Kidney epithelial cell (primary cell): Measurements from ENCODE around the gene HAAO. TPM values are rescaled to one million over a fixed set of nuclear protein-coding genes. Genes with fewer than 3 reads are reported as not detected.

Experiments
- DNase-seq: peaks from one replicate; pipeline ENCODE4 v3.0.0-alpha.2; 2010; ENCODE audit warnings: low read depth
- H3K27me3 ChIP-seq: 2 replicates; pipeline ENCODE4 v1.6.0; 2011; ENCODE audit warnings: low read length; ENCODE audit not compliant: control insufficient read depth, insufficient read depth
- H3K36me3 ChIP-seq: 2 replicates; pipeline ENCODE4 v1.5.1; 2011; ENCODE audit warnings: low read length; ENCODE audit not compliant: control insufficient read depth, insufficient read depth
- H3K4me3 ChIP-seq: 2 replicates; pipeline ENCODE4 v1.5.1; 2011; ENCODE audit warnings: low read depth, mild to moderate bottlenecking, control low read depth, low read length
- CTCF ChIP-seq: IDR thresholded peaks from 2 replicates; pipeline ENCODE4 v1.5.1; 2011; ENCODE audit warnings: mild to moderate bottlenecking, moderate library complexity, low read length, control low read depth, inconsistent platforms; ENCODE audit not compliant: insufficient read depth, poor library complexity, severe bottlenecking
- total RNA-seq: library from RNA; depleted of rRNA; stranded (reverse); fragments of >200 nt; gene quantifications from 2 replicates; pipeline ENCODE4 v1.2.3, GENCODE V29; 2015

Gene HAAO
- total RNA-seq, 1 donor from 2014 or later = 1.5 TPM

DNA sequence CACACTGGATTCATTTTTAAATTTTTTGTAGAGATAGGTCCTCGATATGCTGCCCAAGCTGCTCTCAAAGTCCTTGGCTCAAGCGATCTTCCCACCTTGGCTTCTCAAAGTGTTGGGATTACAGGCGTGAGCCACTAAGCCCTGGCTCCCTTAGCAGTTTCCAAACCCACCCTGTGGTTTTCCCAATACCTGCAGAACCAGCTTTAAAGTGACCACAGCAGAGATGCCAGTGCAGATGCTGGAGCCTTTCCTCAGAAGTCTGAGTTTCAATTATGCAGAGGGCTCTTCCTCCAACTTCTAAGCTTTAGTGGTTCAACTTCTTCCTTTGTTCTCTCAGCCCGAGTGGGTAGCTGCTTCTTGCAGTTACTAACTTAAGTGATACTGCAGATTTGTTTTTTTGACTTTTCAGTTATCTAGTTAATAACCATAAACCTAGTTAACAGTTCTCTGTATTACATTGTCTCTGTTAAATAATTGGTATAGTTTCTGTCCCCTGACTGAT is 8.1 kb upstream of the HAAO start:
- no peak overlapping the region for H3K4me3 ChIP-seq
- no peaks in the 10 kb centered on the region for H3K27me3 ChIP-seq
- H3K36me3 ChIP-seq = no peaks in the 10 kb centered on the region
- TF ChIP-seq CTCF = no peak
- no peak for DNase-seq

DNA sequence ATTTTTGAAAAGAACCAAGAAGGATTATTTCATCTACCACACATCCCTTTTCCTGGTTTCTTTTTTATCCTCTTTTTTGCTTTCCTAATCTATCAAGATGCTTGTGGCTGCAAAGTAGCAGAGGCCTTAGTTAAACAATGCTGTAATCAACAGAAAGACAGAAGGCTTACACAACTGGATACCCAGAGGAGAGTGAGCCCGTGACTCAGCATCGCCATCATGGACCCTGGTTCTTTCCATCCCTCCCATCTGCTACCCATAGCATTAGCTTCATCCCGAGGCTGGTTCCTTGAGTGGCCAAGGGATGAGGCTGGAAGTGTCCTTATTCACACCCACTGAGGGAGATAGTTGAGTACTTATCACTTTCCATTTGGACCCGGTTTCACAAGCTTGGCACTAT is 7.5 kb upstream of the HAAO start:
- DNase-seq = no peak
- no peak for TF ChIP-seq CTCF
- no peaks in the 10 kb centered on the region for H3K27me3 ChIP-seq
- no peaks in the 10 kb centered on the region for H3K36me3 ChIP-seq
- H3K4me3 ChIP-seq = no peak overlapping the region

DNA sequence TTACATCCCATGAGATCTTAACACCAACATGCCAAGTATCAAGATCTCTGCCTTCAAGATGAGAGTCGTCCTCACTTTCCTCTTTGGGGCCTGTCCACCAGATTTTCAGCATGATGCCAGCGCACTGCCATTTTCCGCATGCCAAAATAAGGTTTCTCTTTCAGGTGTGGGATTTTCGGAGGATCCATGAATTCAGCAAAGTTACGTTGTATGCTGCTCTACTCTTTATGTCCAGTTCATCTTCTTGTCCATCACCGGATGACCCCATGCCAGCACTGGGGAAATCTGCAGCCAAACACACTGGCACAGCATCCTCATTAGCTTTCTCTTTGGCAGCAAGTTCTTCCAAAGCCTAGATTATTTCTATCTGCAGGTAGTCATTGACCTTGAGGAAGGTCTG is 4.9 kb upstream of the HAAO start:
- no peak overlapping the region for H3K4me3 ChIP-seq
- no peak for TF ChIP-seq CTCF
- no peak for DNase-seq
- H3K27me3 ChIP-seq = peaks cover 8% of the 10 kb centered on the region
- H3K36me3 ChIP-seq = no peaks in the 10 kb centered on the region

GRCh38 chr2:42796427-42797248 is 4.3 kb upstream of the HAAO start:
- Histone ChIP-seq H3K27me3 (peaks cover 13% of the 10 kb centered on the region), H3K4me3 (no peak overlapping the region), H3K36me3 (no peaks in the 10 kb centered on the region)
- no peak for TF ChIP-seq CTCF
- no peak for DNase-seq

GRCh38 chr2:42795841-42796301 is 3.5 kb upstream of the HAAO start:
- TF ChIP-seq CTCF = no peak
- Histone ChIP-seq H3K27me3 (peaks cover 14% of the 10 kb centered on the region), H3K36me3 (no peaks in the 10 kb centered on the region), H3K4me3 (no peak overlapping the region)
- DNase-seq = no peak
